K562 (cell line): ENCODE data around the gene FBXL13. TPM values are rescaled to one million over a fixed set of nuclear protein-coding genes. Genes with fewer than 3 reads are reported as not detected.

Experiments used
- ATF3 ChIP-seq, 2 experiments: fragments of 450-650 bp in 1 of 2; sonication (generic) in 1 of 2; formaldehyde crosslinking in 1 of 2; IDR thresholded peaks in 1 of 2; conservative IDR thresholded peaks in 1 of 2; 2 replicates each; pipeline versions ENCODE4 v1.6.1 to v1.8.1; 2016 to 2023; ENCODE audit warnings: mild to moderate bottlenecking in 2 of 2, moderate library complexity in 2 of 2, inconsistent platforms in 1 of 2, missing genetic modification reagents in 1 of 2
- BRD4 ChIP-seq: fragments of 200-600 bp; sonication (generic); IDR thresholded peaks from 2 replicates; pipeline ENCODE4 v1.6.1; 2017; ENCODE audit warnings: inconsistent platforms
- CBX5 ChIP-seq: IDR thresholded peaks from 2 replicates; pipeline ENCODE4 v1.6.1; 2014; ENCODE audit warnings: low read depth, borderline replicate concordance
- CGGBP1 ChIP-seq: fragments of 250-450 bp; sonication (Bioruptor Pico); IDR thresholded peaks from 2 replicates; pipeline ENCODE4 v1.9.0; 2021; ENCODE audit warnings: mild to moderate bottlenecking
- ETV6 ChIP-seq, 3 experiments: fragments of 150-350 bp in 1 of 3; sonication (generic) in 1 of 3; formaldehyde crosslinking in 1 of 3; IDR thresholded peaks; 2 replicates each; pipeline versions ENCODE4 v1.6.1 to v1.8.0; 2014 to 2022; ENCODE audit warnings: borderline replicate concordance in 2 of 3, low read depth in 2 of 3, antibody characterized with exemption in 1 of 3, low read length in 1 of 3, mild to moderate bottlenecking in 1 of 3, missing genetic modification reagents in 1 of 3
- HMBOX1 ChIP-seq: sonication (generic); IDR thresholded peaks from 2 replicates; pipeline ENCODE4 v1.6.1; 2016
- HMGXB4 ChIP-seq: sonication (generic); formaldehyde crosslinking; IDR thresholded peaks from 2 replicates; pipeline ENCODE4 v1.8.1; 2023; ENCODE audit warnings: mild to moderate bottlenecking, missing genetic modification reagents
- JUN ChIP-seq, 2 experiments: sonication (generic) in 1 of 2; formaldehyde crosslinking in 1 of 2; IDR thresholded peaks; 2 replicates each; pipeline versions ENCODE4 v1.6.1 to v1.8.0; 2012 to 2022; ENCODE audit warnings: borderline replicate concordance in 2 of 2, mild to moderate bottlenecking in 2 of 2, improper control_type of control experiment in 1 of 2, low read depth in 1 of 2, low read length in 1 of 2, missing genetic modification reagents in 1 of 2
- KDM1A ChIP-seq, 2 experiments: fragments of 450-650 bp; IDR thresholded peaks; 2 replicates each; pipeline ENCODE4 v1.6.1; 2016; ENCODE audit warnings: mild to moderate bottlenecking in 2 of 2
- MAFF ChIP-seq: IDR thresholded peaks from 2 replicates; pipeline ENCODE4 v1.6.1; 2012; ENCODE audit warnings: low read length, improper control_type of control experiment
- MEF2D ChIP-seq: conservative IDR thresholded peaks from 2 replicates; pipeline ENCODE4 v1.6.1; 2016; ENCODE audit warnings: low read depth, missing genetic modification characterization, missing compliant biosample characterization
- PHB2 ChIP-seq: fragments of 450-650 bp; IDR thresholded peaks from 2 replicates; pipeline ENCODE4 v1.6.1; 2017; ENCODE audit warnings: low read depth
- POLR2A ChIP-seq: fragments of 450-650 bp; conservative IDR thresholded peaks from 2 replicates; pipeline ENCODE4 v1.6.1; 2016
- POLR2AphosphoS5 ChIP-seq: IDR thresholded peaks from 2 replicates; pipeline ENCODE4 v1.6.1; 2011; ENCODE audit warnings: mild to moderate bottlenecking, low read depth, low read length, moderate library complexity; ENCODE audit not compliant: control insufficient read depth, insufficient read depth
- POU5F1 ChIP-seq: fragments of 150-350 bp; IDR thresholded peaks from 2 replicates; pipeline ENCODE4 v1.6.1; 2014; ENCODE audit warnings: borderline replicate concordance, low read length, low read depth, mild to moderate bottlenecking; ENCODE audit not compliant: partially characterized antibody
- RBM15 ChIP-seq: fragments of 200-400 bp; formaldehyde crosslinking; IDR thresholded peaks from 2 replicates; pipeline ENCODE4 v1.6.1; 2018; ENCODE audit warnings: mild to moderate bottlenecking, low read length, moderate library complexity; ENCODE audit not compliant: insufficient read depth
- SRSF1 ChIP-seq: fragments of 200-400 bp; formaldehyde crosslinking; IDR thresholded peaks from 2 replicates; pipeline ENCODE4 v1.6.1; 2017; ENCODE audit warnings: mild to moderate bottlenecking, low read depth, low read length, moderate library complexity
- ZBTB1 ChIP-seq: sonication (generic); formaldehyde crosslinking; IDR thresholded peaks from 2 replicates; pipeline ENCODE4 v1.8.1; 2023; ENCODE audit warnings: missing genetic modification reagents, low read depth, mild to moderate bottlenecking, borderline replicate concordance
- ZFP91 ChIP-seq: sonication (generic); formaldehyde crosslinking; IDR thresholded peaks from 2 replicates; pipeline ENCODE4 v1.8.0; 2022; ENCODE audit warnings: mild to moderate bottlenecking, missing genetic modification reagents
- ZNF57 ChIP-seq: fragments of 450-650 bp; formaldehyde crosslinking; IDR thresholded peaks from 2 replicates; pipeline ENCODE4 v1.4.0; 2020; ENCODE audit warnings: mild to moderate bottlenecking, moderate library complexity
- polyA plus RNA-seq, 8 experiments: library from polyadenylated mRNA; depleted of rRNA in 4 of 8; stranded (reverse) in 5 of 8; unstranded in 3 of 8; fragments of >200 nt; fragmentation: Nextera tagmentation in 2 of 8; fragmentation: Illumina TruSeq in 1 of 8; extraction: Ambion mirVana in 2 of 8; extraction: Trizol in 1 of 8; gene quantifications; 2 replicates each; pipeline versions ENCODE4 v1.2.1 to v1.2.3, GENCODE V29; 2011 to 2014; ENCODE audit warnings: inconsistent platforms in 1 of 8, missing spikeins in 1 of 8
- total RNA-seq, 7 experiments: library from RNA; depleted of rRNA in 6 of 7; stranded (reverse); fragments of >200 nt in 6 of 7; fragmentation: Illumina TruSeq in 2 of 7; extraction: Trizol in 2 of 7; gene quantifications; 2 replicates each; pipeline versions ENCODE4 v1.2.1 to v1.2.3, GENCODE V29; 2011 to 2021; ENCODE audit warnings: low replicate concordance in 1 of 7

The FBXL13 gene
- total and polyA plus RNA-seq, 9 of the 15 experiments (the other 6 are each of a cell fraction or from before 2014, with no cell fraction given), result 16.3 to 55.0 (median 25.4) TPM

- no peak for TF ChIP-seq RBM15
- TF ChIP-seq BRD4, result peak; percentile 99
- TF ChIP-seq ZFP91 (CRISPR knock-in tag), result no peak
- TF ChIP-seq CBX5, result peak; percentile 60; the same call in 1 of the 2 replicates
- peak; percentile 62; the same call in 1 of the 2 replicates for TF ChIP-seq HMGXB4 (CRISPR knock-in tag)
- TF ChIP-seq PHB2, result no peak
- peak; percentile 91 for TF ChIP-seq POLR2AphosphoS5
- peak; percentile 64; the same call in 1 of the 2 replicates for TF ChIP-seq MEF2D (tag)
- TF ChIP-seq POLR2A, result peak; percentile 93
- TF ChIP-seq ETV6 (IDR thresholded peaks at IDR 0.05; ENCODE audit: borderline replicate concordance in 1 of 2, low read depth in 2 of 2, low read length in 1 of 2), result no peak
- TF ChIP-seq ETV6 (CRISPR knock-in tag; IDR thresholded peaks at IDR 0.05; ENCODE audit: borderline replicate concordance), result no peak
- 0 out of 2 replicates have a peak, but pooled peaks have one; percentile 68 for TF ChIP-seq CGGBP1 (CRISPR knock-in tag)
- TF ChIP-seq ZNF57 (CRISPR knock-in tag), result no peak
- TF ChIP-seq HMBOX1, result peak; percentile 67
- peak; percentile 90 for TF ChIP-seq ATF3 (IDR thresholded peaks at IDR 0.05)
- TF ChIP-seq ATF3 (CRISPR knock-in tag; conservative IDR thresholded peaks at IDR 0.05), result peak; percentile 66; the same call in 1 of the 2 replicates
- peak; percentile 85 for TF ChIP-seq JUN (IDR thresholded peaks at IDR 0.05; ENCODE audit: borderline replicate concordance, low read depth, low read length)
- TF ChIP-seq JUN (CRISPR knock-in tag; IDR thresholded peaks at IDR 0.05; ENCODE audit: borderline replicate concordance), result peak; percentile 71; the same call in 1 of the 2 replicates
- TF ChIP-seq KDM1A (IDR thresholded peaks at IDR 0.05), result peak; percentile 58 to 63; a peak in 3 of 4 replicates
- 0 out of 2 replicates have a peak, but pooled peaks have one; percentile 55 for TF ChIP-seq ZBTB1 (CRISPR knock-in tag)
- peak; percentile 96 for TF ChIP-seq MAFF
- TF ChIP-seq POU5F1, result peak; percentile 6
- no peak for TF ChIP-seq SRSF1
Measured at GRCh38 chr7:102973096-102973802, 101.3 kb downstream of the FBXL13 start (continued).
